Measurements from ENCODE around the gene ATPAF1. TPM values are rescaled to one million over a fixed set of nuclear protein-coding genes. Genes with fewer than 3 reads are reported as not detected.

ATPAF1 gene, protein sequence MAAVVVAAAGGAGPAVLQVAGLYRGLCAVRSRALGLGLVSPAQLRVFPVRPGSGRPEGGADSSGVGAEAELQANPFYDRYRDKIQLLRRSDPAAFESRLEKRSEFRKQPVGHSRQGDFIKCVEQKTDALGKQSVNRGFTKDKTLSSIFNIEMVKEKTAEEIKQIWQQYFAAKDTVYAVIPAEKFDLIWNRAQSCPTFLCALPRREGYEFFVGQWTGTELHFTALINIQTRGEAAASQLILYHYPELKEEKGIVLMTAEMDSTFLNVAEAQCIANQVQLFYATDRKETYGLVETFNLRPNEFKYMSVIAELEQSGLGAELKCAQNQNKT
- 10 to 100 TPM; 26.9 to 35.0 TPM for total RNA-seq
- 10 to 100 TPM; 32.2 to 39.4 TPM for polyA plus RNA-seq
- long read RNA-seq, donor 1, full-length matches to known transcripts, result 2 of 4 reads
- long read RNA-seq, donor 1, partial matches to known transcripts, result 1 of 4 reads
- long read RNA-seq, donor 1, other reads (novel, unspliced or antisense), result 1 of 4 reads
- long read RNA-seq, donor 2, full-length matches to known transcripts, result 27 of 32 reads
- long read RNA-seq, donor 2, partial matches to known transcripts, result 0 of 32 reads
- long read RNA-seq, donor 2, other reads (novel, unspliced or antisense), result 5 of 32 reads

DNA sequence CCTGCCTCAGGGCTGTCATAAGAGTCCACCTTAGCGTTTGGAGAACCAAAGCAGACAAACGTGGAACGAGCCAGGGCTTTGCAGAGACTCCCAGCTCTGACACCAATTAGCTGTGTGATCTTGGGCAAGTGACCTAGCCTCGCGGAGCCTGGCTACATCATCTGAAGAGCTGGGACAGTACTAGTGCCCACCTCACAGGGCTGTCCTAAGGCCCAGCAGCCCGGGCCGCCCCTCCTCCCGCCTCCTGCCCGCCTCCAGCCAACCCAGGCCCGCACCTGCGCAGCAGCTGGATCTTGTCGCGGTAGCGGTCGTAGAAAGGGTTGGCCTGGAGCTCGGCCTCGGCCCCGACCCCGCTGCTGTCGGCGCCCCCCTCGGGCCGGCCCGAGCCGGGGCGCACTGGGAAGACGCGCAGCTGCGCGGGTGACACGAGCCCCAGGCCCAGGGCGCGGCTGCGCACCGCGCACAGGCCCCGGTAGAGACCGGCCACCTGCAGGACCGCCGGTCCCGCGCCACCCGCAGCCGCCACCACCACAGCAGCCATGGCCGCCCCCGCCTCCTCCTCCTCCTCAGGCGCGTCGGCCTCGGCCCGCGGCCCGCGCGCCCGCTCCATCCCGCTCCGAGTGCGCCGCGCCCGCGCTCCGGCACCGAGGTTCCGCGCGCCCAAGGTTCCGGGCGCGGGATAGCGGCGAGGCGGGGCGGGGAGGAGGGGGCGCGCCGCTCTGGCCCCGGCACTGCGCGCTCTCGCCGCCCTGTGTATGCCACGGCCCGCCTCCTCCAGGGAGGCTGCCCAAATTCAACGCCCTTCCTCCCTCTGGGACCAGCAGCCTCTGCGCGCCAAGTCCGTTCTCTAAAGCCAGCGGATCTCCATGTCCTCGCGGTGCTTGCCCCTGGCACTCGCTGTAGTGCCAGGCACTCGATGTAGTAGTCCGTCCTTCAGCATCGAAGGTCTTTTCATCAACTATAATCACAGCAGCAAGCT is at the start of gene ATPAF1:
Gene ATPAF1, minus strand, starts transcription at position 583 of the 979 bp plus-strand sequence. Its CDS starts 42 bp downstream, at position 541.
- H3K4me1 ChIP-seq (ENCODE audit: control insufficient read depth in 1 of 2, insufficient read depth in 2 of 2, low read length in 2 of 2), result peaks cover 0 to 11% of the 10 kb centered on the region in 2 donors
- no peaks in the 10 kb centered on the region for H3K27me3 ChIP-seq (ENCODE audit: control insufficient read depth in 1 of 2, insufficient read depth in 2 of 2, low read length in 1 of 2)
- H3K9me3 ChIP-seq (ENCODE audit: control insufficient read depth, low read length), result no peaks in the 10 kb centered on the region
- peak; percentile 94 for ATAC-seq (ENCODE audit: low FRiP score)
- H3K4me3 ChIP-seq (ENCODE audit: low read length in 2 of 2), result peak within 1 kb of the TSS; percentile 91
- no peaks in the 10 kb centered on the region for H3K36me3 ChIP-seq (ENCODE audit: control insufficient read depth in 1 of 2, insufficient read depth in 2 of 2, low read length in 1 of 2)
- peak within 1 kb of the TSS; percentile 51 to 84 for H3K27ac ChIP-seq (ENCODE audit: low read depth in 1 of 2, low read length in 2 of 2)
- peak; percentile 86 to 91 for DNase-seq
- 0 to 1% methylated on average over 55 to 96 of the region's 96 CpGs for WGBS, 2 donors
- intact Hi-C loops (cut with DNase I), result loop anchor here (5.0 to 10.0 kb wide), 2 partner anchors 51 to 53 kb away; partner anchors contain the start of gene MOB3C (in 2 of the 2)

- WGBS, 2 donors, result 70% methylated on average over 9 of the region's 9 CpGs
- Histone ChIP-seq H3K27me3 (ENCODE audit: control insufficient read depth in 1 of 2, insufficient read depth in 2 of 2, low read length in 1 of 2) (no peaks in the 10 kb centered on the region), H3K27ac (ENCODE audit: low read depth in 1 of 2, low read length in 2 of 2) (no peak overlapping the region), H3K36me3 (ENCODE audit: control insufficient read depth in 1 of 2, insufficient read depth in 2 of 2, low read length in 1 of 2) (peaks cover 0 to 5% of the 10 kb centered on the region in 2 donors), H3K4me3 (ENCODE audit: low read length in 2 of 2) (peak overlapping the region in 1 of 2 donors; percentile 82), H3K4me1 (ENCODE audit: control insufficient read depth in 1 of 2, insufficient read depth in 2 of 2, low read length in 2 of 2) (no peaks in the 10 kb centered on the region), H3K9me3 (ENCODE audit: control insufficient read depth, low read length) (no peaks in the 10 kb centered on the region)
- ATAC-seq (ENCODE audit: low FRiP score) (no peak), DNase-seq (no peak)
- intact Hi-C loops (cut with DNase I), result loop anchor here (5.0 kb wide), 2 partner anchors 115 to 310 kb away; partner anchors contain the start of gene MKNK1 (in 1 of the 2)
Observed at GRCh38 chr1:46717654-46718053, 49.5 kb upstream of the ATPAF1 start.

DNA sequence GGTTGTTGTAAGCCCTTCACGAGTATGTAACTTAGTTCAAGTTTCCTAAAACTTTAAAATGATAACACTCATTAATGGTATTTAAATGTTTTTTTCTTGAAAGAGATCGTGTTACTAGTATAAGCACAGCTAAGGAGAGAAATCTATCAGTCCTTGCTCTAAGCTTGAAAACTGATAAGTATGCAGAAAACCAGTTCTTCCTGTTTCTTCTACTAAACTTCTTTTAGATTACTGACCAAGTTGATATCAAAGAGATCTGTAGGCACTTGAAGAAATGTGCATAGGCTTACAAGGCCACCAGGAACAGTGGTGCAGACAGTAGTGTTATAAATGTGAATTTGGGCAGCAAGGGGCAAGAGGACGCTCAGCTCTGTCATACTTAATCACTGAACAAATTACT is 46.8 kb upstream of the ATPAF1 start:
- no peak for DNase-seq
- Histone ChIP-seq H3K9me3 (ENCODE audit: control insufficient read depth, low read length) (no peaks in the 10 kb centered on the region), H3K27ac (ENCODE audit: low read depth in 1 of 2, low read length in 2 of 2) (no peak overlapping the region), H3K4me3 (ENCODE audit: low read length in 2 of 2) (no peak overlapping the region), H3K27me3 (ENCODE audit: control insufficient read depth in 1 of 2, insufficient read depth in 2 of 2, low read length in 1 of 2) (no peaks in the 10 kb centered on the region), H3K36me3 (ENCODE audit: control insufficient read depth in 1 of 2, insufficient read depth in 2 of 2, low read length in 1 of 2) (peaks cover 5 to 7% of the 10 kb centered on the region in 2 donors), H3K4me1 (ENCODE audit: control insufficient read depth in 1 of 2, insufficient read depth in 2 of 2, low read length in 2 of 2) (no peaks in the 10 kb centered on the region)
- WGBS, 2 donors, result 79 to 83% methylated on average over 3 of the region's 3 CpGs
- intact Hi-C loops (cut with DNase I), result loop anchor here (5.0 kb wide), 2 partner anchors 113 to 308 kb away; partner anchors contain the start of gene MKNK1 (in 1 of the 2)
- no peak for ATAC-seq (ENCODE audit: low FRiP score)

- Histone ChIP-seq H3K9me3 (ENCODE audit: control insufficient read depth, low read length) (no peaks in the 10 kb centered on the region), H3K36me3 (ENCODE audit: control insufficient read depth in 1 of 2, insufficient read depth in 2 of 2, low read length in 1 of 2) (peaks cover 6 to 13% of the 10 kb centered on the region in 2 donors), H3K4me3 (ENCODE audit: low read length in 2 of 2) (no peak overlapping the region), H3K27ac (ENCODE audit: low read depth in 1 of 2, low read length in 2 of 2) (no peak overlapping the region), H3K4me1 (ENCODE audit: control insufficient read depth in 1 of 2, insufficient read depth in 2 of 2, low read length in 2 of 2) (peaks cover 0 to 2% of the 10 kb centered on the region in 2 donors), H3K27me3 (ENCODE audit: control insufficient read depth in 1 of 2, insufficient read depth in 2 of 2, low read length in 1 of 2) (no peaks in the 10 kb centered on the region)
- DNase-seq (no peak), ATAC-seq (ENCODE audit: low FRiP score) (no peak)
- 87 to 94% methylated on average over 1 of the region's 1 CpG for WGBS, 2 donors
- intact Hi-C loops (cut with DNase I), result no loop called here
Observed at GRCh38 chr1:46708121-46708520, 40.0 kb upstream of the ATPAF1 start.

DNA sequence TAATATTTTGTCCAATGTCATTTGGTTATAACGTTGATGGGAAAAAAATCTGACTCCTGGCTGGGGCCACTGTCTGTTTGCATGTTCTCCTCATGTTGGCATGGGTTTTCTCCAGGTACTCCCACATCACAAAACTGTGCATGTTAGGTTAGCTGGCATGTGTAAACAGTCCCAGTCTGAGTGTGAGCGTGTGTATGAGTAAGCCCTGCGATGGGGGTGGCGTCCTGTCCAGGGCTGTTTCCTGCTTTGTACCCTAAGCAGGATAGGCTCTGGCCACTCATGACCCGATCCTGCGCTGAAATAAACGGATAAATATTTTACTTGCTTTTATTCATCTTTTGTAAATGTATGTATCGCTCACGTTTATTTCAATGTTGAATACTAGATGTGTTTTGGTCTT is 37.2 kb upstream of the ATPAF1 start:
- no peaks in the 10 kb centered on the region for H3K9me3 ChIP-seq (ENCODE audit: control insufficient read depth, low read length)
- no peak overlapping the region for H3K4me3 ChIP-seq (ENCODE audit: low read length in 2 of 2)
- H3K27ac ChIP-seq (ENCODE audit: low read depth in 1 of 2, low read length in 2 of 2), result no peak overlapping the region
- DNase-seq, result no peak
- peaks cover 2 to 3% of the 10 kb centered on the region in 2 donors for H3K4me1 ChIP-seq (ENCODE audit: control insufficient read depth in 1 of 2, insufficient read depth in 2 of 2, low read length in 2 of 2)
- peaks cover 6 to 8% of the 10 kb centered on the region in 2 donors for H3K36me3 ChIP-seq (ENCODE audit: control insufficient read depth in 1 of 2, insufficient read depth in 2 of 2, low read length in 1 of 2)
- WGBS, 2 donors, result 82 to 83% methylated on average over 9 of the region's 9 CpGs
- no peaks in the 10 kb centered on the region for H3K27me3 ChIP-seq (ENCODE audit: control insufficient read depth in 1 of 2, insufficient read depth in 2 of 2, low read length in 1 of 2)
- intact Hi-C loops (cut with DNase I), result no loop called here
- ATAC-seq (ENCODE audit: low FRiP score), result no peak

- Histone ChIP-seq H3K27ac (ENCODE audit: low read depth in 1 of 2, low read length in 2 of 2) (no peak overlapping the region), H3K27me3 (ENCODE audit: control insufficient read depth in 1 of 2, insufficient read depth in 2 of 2, low read length in 1 of 2) (no peaks in the 10 kb centered on the region), H3K4me3 (ENCODE audit: low read length in 2 of 2) (no peak overlapping the region), H3K36me3 (ENCODE audit: control insufficient read depth in 1 of 2, insufficient read depth in 2 of 2, low read length in 1 of 2) (peaks cover 6% of the 10 kb centered on the region in 2 donors), H3K9me3 (ENCODE audit: control insufficient read depth, low read length) (no peaks in the 10 kb centered on the region), H3K4me1 (ENCODE audit: control insufficient read depth in 1 of 2, insufficient read depth in 2 of 2, low read length in 2 of 2) (peaks cover under 1 to 3% of the 10 kb centered on the region in 2 donors)
- 81 to 92% methylated on average over 3 of the region's 3 CpGs for WGBS, 2 donors
- ATAC-seq (ENCODE audit: low FRiP score) (no peak), DNase-seq (no peak)
- intact Hi-C loops (cut with DNase I), result no loop called here
Observed at GRCh38 chr1:46703927-46704641, 35.9 kb upstream of the ATPAF1 start.

GRCh38 chr1:46699666-46700065 is 31.5 kb upstream of the ATPAF1 start:
- DNase-seq, result no peak
- H3K27me3 ChIP-seq (ENCODE audit: control insufficient read depth in 1 of 2, insufficient read depth in 2 of 2, low read length in 1 of 2), result no peaks in the 10 kb centered on the region
- H3K4me1 ChIP-seq (ENCODE audit: control insufficient read depth in 1 of 2, insufficient read depth in 2 of 2, low read length in 2 of 2), result peaks cover 0 to 3% of the 10 kb centered on the region in 2 donors
- H3K27ac ChIP-seq (ENCODE audit: low read depth in 1 of 2, low read length in 2 of 2), result no peak overlapping the region
- no peaks in the 10 kb centered on the region for H3K9me3 ChIP-seq (ENCODE audit: control insufficient read depth, low read length)
- intact Hi-C loops (cut with DNase I), result no loop called here
- H3K36me3 ChIP-seq (ENCODE audit: control insufficient read depth in 1 of 2, insufficient read depth in 2 of 2, low read length in 1 of 2), result peaks cover 5% of the 10 kb centered on the region in 2 donors
- WGBS, 2 donors, result 59 to 68% methylated on average over 3 of the region's 3 CpGs
- ATAC-seq (ENCODE audit: low FRiP score), result no peak
- no peak overlapping the region for H3K4me3 ChIP-seq (ENCODE audit: low read length in 2 of 2)

Data from aorta (tissue), 5 donors.